Fibroblast of skin of left biceps (primary cell): ENCODE data around the gene TOMM34.

Source experiments
- DNase-seq, 2 experiments: peaks; one replicate each; pipeline ENCODE4 v3.0.0-alpha.2; 2013; ENCODE audit warnings: low read depth in 2 of 2

TOMM34 gene, protein sequence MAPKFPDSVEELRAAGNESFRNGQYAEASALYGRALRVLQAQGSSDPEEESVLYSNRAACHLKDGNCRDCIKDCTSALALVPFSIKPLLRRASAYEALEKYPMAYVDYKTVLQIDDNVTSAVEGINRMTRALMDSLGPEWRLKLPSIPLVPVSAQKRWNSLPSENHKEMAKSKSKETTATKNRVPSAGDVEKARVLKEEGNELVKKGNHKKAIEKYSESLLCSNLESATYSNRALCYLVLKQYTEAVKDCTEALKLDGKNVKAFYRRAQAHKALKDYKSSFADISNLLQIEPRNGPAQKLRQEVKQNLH

DNA sequence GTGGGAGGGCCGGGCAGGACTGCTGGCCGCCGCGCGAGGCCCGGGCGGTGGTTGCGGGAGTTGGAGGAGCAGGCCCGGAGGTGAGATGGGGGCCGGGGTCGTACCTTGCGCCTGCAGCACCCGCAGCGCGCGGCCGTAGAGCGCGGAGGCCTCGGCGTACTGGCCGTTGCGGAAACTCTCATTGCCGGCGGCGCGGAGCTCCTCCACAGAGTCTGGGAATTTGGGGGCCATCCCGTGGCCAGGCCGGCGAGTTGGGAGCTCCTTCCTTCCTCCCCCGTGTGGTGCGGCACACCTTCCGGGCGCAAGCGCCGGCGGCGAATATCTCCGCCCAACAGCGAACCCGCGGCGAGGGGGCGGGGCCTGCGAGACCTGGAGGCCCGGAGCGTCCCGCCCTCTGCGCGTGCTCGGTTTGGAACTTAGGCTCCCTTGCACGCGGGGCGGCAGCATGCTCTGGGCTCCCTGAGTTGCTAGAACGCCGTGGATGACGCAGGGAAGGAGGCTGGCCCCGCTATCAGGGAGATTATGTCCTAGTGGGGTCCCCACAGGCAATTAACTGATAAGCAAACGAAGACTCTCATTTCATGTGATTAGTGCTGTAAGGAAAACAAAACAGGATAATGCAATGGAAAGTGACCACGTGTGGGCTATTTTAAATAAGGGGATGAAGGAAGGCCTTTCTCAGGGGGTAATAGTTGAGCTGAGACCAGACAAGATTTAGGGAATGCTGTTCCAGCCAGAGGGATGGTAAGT, at the start of gene TOMM34:
Gene TOMM34 (minus strand): TSS at position 295 of the 750 bp plus-strand sequence. CDS start 64 bp downstream, at position 231.
- DNase-seq = peak; percentile 61 to 69

DNA sequence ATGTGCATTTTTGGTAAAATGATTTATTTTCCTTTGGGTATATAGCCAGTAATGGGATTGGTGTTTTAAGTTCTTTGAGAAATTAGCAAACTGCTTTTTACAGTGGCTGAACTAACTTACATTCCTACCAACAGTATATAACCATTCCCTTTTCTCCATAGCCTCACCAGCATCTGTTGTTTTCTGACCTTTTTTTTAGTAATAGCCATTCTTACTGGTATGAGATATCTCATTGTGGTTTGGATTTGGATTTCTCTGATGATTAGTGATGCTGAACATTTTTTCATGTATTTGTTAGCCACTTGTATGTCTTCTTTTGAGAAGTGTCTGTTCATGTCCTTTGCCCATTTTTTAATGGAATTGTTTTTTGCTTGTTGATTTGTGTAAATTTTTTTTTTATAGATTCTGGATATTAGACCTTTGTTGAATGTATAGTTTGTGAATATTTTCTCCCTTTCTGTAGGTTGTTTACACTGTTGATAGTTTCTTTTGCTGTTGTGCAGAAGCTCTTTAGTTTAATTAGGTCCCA, 48.4 kb upstream of the TOMM34 start:
- DNase-seq = no peak

DNA sequence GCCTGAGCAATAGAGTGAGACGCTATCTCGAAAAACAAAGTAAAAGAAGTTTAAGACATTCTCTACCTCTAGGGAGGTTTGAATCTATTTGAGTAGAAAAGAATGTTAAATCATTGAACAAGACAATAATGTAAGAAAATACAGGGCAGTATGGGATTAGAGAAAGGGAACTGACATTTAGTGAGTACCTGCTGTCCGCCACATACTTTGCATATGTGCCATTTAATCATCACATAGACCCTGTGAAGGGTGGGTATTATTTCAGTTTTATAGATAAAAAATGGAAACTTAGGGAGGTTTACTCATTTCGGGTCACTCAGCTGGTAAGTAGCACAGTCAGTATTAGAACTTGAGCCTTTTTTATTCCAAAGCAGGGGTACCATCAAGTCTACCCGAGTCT, 37.5 kb upstream of the TOMM34 start:
- DNase-seq = no peak

DNA sequence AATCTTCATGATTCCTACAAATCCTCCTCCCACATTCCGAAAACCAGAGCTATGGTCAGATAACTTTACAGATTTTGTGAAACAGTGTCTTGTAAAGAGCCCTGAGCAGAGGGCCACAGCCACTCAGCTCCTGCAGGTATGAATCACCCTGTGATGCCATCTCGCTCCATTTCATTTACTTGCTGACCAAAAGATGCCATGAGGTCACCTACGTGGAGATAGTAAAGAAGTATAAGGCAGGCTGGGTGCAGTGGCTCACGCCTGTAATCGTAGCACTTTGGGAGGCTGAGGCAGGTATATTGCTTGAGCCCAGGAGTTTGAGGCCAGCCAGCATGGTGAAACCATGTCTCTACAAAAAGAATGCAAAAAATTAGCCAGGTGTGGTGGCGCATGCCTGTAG, 37.0 kb upstream of the TOMM34 start:
- no peak for DNase-seq

DNA sequence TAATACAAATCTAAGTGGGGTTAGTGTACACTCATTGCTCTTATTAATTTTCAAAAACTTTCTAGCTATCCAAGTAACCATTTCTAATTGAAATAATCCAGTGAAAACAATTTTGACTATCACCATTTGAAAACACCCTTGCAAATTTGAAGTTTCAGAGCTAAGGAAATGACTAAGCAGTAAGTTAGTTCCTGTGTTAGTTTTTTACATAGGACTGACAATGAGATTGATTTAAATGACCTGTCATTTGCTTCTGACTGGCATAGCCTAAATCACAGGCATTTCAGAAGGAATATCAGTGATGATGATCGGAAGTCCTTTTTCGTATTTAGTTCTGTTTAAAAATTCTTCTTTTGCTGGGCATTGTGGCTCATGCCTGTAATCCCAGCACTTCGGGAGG, 33.1 kb upstream of the TOMM34 start:
- DNase-seq = no peak

DNA sequence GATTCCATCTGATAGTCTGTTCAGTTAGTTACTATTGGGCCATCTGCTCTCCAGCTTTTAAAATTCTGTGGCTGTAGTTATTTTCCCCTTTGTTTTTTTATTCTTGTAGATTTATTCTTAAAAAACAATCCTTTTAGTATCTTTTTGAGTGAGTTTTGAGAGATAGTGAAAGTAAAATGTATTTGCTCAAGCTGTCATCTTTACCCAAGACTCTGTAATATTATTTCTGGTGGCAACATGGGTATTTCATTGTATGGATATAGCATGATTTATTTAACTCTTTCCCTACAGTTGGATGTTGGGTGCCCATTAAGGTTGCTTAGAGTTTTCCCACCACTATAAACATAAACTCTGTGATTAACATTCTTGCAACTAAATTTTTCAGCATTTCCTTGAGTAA, 30.8 kb upstream of the TOMM34 start:
- DNase-seq = no peak

DNA sequence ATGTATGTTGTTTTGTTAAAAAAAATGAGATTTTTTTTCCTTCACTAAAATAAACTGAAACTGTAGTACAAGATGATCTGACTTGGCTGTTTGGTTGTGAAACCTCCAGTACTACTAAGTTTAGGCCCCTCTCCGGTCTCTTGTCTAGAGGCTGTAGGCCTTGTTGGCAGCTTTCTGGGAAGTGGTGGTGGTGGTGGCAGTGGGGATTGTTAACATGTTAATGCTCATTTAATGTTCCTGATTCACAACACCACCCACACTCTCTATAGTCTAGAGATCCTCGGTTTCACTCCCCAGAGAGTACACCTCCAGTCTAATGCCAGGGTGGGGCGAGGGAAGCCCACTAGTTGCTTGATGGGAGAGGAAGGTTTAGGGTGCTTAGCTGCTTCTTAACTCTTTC, 30.2 kb upstream of the TOMM34 start:
- no peak for DNase-seq

DNA sequence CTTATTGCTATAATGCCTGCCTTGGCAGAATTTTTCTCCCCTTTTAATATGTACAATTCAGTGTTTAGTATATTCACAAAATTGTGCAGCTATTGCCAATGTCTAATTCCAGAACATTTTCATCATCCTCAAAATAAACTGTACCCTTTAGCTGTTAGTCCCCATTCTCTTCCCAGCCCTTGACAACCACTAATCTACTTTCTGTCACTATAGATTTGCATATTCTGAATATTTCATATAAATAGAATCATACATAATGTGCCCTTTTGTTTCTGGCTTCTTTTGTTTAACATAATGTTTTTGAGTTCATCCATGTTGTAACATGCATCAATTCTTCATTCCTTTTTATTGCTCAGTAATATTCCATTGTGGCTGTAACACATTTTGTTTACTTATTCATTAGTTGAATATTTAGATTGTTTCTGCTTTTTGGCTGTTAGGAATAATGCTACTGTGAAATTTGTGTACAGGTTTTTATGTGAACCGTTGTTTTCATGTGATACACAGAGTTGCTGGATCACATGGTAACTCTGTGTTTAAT, 28.5 kb upstream of the TOMM34 start:
- DNase-seq = no peak

DNA sequence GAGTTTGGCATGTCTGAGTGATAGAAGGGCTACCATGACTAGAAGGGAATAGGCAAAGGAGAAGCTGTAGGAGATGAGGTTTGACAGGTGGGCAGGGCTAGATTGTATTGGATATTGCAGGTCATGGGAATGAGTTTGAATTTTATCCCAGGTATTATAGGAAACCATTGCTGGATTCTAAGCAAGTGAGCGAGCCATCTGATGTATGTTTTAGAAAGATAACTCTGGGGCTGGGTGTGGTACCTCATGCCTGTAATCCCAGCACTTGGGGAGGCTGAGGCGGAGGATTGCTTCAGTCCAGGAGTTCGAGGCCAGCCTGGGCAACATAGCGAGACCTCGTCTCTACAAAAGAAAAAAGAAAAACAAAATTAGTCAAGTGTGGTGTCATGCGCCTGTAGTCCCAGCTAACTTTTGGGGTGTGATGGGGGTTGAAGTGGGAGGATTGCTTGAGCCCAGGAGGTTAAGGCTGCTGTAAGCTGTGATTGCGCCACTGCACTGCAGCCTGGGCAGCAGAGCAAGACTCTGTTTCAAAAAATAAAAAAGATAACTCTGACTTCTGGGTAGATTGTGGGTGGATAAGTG, 23.0 kb upstream of the TOMM34 start:
- no peak for DNase-seq

DNA sequence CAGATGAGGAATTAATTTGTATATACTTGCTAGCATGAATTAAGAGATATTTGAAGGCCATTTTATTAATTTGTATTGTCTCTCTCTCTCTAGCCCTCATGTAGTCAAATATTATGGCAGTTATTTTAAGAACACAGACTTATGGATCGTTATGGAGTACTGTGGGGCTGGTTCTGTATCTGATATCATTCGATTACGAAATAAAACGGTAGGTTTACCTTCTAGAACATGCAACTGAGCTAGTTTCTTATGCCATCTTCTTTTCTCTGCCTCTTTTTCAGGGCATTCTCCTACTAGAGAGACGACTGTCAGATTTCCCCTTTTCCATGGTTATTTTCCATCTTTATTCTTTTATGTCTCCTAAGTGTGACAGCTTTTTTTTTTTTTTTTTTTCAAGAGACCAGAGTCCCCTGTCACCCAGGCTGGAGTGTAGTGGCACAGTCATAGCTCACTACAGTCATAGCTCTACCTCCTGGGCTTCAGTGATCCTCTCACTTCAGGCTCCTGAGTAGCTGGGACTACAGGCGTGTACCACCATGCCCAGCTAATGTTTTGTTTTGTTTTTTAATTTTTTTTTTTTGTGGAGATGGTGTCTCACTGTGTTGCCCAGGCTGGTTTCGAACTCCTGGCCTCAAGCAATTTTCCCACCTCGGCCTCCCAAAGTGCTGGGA, 21.7 kb upstream of the TOMM34 start:
- no peak for DNase-seq

DNA sequence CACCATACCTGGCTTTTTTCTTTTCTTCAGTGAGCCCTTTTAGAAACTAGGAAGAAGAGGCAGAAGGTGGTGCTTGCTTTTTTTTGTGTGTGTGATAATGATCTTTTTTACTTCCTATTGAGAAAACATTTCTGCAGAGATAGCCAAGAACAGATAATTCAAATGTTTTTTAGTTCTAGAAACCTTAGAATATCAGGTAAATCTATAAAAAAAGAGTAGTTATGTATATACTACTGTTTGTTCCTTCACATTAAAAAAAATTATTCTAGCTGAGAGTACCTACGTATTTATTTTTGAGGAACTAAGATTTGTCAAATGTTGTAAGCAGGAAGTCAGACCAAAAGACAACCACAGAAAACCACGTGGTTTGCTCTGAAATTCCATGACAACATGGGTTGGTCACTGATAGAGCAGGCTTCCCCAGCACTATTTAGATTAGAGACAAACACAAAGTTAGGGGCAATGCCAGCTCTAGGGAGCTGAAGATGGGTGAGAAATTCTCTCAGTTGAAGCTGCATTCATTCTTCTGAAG, 19.0 kb upstream of the TOMM34 start:
- no peak for DNase-seq

DNA sequence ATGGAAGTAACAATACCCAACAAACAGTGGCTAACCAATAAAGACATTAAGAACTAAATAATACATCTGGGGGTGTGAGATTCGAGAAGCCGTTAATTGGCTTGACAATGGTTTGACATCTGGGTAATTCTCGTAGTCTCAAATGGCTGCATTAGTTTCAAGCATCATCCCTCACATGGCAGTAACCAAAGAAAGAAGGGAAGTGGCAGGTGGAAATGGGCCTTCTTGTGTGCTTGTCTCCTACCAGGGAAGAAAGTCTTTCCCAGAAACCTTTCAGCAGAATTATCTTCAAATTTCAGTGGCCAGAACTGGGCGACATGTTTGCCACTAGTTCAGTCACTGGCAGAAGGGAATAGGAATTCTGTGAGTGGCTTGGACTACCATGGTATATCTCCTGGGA, 16.5 kb upstream of the TOMM34 start:
- DNase-seq = no peak

DNA sequence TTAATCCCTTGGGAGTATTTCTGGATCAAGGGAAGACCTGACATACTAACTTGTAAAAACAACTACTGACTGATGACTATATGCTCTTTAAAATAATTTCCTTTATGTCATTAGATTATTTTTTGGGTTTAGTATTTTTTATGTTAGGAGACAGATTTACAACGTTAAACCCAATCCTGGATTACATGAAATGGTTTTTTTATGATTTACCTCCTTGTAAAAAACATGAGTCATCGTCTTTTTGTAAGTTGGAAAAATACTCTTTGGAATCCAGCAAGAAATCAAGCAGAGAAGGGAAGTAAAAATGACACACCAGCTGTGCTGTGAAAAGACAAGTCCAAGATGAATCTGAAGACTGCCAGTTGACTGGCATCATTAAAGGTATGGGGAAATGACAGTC, 12.9 kb upstream of the TOMM34 start:
- DNase-seq = no peak

DNA sequence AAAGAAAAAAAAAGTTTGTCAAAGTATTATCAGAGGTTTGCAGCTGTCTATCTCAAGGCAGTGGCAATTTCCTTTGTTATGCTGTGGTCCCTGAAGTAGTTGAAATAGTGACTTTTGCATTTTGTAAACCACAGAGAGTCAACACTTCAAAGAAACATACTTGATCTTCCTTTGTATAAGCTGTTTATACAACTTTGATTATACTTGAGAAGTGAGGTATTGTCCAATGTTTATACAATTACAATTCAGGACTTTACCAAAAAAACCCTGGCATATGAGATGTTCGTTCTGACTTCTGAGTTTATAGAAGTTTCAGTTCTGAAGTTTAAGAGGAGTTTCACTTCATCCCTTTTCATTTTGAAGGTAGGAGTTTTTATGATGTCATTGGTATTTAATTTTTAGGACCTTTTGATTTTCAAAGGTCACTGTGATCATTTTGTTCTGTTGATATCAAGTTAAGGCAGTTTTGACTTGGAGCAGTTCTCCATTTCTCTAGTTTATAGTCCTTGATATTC, 10.1 kb upstream of the TOMM34 start:
- DNase-seq = no peak

DNA sequence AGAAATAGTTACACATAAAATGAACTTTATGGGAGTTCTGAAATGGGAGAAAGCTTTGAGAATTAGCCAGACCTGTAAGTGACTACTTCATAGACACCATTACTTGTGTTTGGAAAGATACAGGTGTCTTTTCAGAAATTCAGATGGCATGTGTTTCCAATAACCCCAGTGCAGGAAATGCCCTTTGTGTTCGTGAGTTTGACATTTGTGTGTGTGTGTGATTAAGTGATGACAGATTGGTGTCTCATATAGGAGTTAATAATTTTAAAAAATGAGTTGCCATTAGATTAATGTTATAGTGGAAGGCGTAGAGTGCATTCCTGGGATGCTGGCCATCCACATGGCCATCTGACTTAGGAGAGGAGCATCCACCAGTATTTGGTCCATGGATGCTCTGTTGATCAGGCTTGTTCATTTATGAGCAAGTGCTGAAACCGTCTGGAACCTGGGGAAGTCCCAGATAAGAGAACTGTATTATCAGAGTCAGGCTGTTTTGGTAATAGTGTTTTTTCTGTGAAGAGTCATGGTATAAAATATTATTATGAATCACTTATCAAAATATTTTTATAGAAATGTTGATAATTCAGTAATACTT, 9.2 kb upstream of the TOMM34 start:
- no peak for DNase-seq

DNA sequence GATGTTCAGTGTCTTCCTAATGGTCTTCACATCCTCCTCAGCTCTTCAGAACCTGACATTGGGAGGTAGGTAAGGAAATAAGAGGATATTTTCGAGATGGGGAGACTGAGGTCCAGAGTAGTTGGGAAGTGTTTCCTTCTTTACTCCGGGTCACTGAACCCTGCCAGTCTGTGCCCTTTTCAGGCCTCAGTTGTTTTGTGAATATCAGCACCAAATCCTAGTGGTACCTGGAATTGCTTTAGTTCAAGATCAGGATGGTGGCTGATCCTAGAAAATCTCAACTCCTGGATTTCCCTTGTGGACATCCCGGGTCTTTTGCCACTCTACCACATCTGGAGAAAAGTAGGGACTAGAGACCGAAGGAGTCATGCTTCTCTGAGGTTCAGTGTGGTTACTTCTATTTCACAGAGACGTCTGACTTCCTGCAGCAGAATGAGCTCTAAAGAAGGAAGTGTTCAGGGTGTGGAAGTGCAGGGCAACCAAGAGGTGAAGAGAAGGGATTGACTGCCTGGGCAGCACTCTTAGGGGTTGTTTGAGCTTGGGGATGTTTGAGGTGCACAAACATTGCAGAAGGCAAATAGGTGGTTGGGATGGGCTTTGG, 7.1 kb upstream of the TOMM34 start:
- no peak for DNase-seq

DNA sequence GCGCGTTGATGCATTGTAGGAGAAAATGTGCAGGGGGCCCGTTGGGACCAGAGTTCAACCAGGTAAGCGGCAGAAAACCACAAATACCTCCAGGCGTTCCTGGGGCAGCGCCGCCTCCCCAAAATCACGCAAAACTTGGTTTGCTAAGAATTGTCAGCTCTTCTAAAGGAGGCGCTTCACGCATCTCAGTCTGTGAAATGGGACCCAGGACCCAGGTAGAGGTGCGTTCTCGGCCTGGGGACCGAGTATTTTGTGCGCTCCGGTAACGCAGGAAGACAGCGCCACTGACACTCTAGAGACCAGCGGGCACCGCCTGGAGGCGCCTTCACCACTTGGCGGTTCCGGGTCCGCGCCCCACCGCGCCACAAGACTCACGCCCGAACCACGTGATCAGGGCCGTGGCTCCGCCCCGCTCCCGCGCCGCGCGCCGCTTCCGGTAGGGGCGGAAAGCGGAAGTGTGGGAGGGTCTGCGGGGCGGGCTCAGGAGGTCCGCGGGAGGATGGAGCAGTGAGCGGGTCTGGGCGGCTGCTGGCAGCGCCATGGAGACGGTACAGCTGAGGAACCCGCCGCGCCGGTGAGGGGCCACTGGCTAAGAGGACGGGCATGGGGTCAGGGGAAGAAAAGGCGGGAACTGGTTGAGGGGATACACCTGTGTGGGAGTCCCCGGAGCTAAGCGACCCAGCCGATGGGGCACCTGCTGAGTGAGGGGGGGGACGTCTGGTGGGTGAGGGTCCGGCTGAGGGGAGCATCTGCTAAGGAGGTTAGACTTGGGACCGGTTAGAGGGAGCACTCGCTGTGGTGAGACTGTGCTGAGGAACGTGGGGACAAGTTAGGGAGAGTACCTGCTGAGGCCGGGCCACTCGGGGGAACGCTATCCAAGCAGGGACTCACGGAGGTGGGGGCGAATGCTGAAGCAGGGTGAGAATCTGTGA, 6.1 kb upstream of the TOMM34 start, which contains the start of gene STK4:
Gene STK4 (plus strand): TSS at position 483 of the 932 bp plus-strand sequence. CDS start 57 bp downstream, at position 540.
- peak; percentile 67 to 75 for DNase-seq

DNA sequence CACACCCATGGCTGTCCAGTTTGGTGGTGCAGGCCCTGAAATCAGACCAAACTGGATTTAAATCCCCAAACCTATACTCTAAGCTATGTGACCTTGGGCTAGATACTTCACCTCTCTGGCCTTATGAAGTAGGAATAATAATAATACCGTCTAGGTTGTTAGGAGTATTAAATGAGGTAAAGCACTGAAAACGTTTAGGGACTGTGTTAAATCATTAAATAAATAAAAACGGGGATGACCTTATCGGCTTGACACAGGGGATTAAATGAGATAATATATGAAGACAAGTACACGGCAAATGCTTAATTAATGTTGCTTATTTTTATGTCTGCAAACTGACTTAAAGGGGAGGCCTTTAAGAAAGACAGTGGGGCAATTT, 5.4 kb upstream of the TOMM34 start:
- DNase-seq = no peak
